ENCODE results near the gene RAB1A. TPM values are rescaled to one million over a fixed set of nuclear protein-coding genes. Genes with fewer than 3 reads are reported as not detected.

RAB1A gene
- total and polyA plus RNA-seq, 2 of the 13 experiments (the other 11 are each of a cell fraction or from before 2014, with no cell fraction given): 206 to 226 TPM

GRCh38 chr2:65158557-65158956 lies 28.7 kb upstream of the RAB1A start:
- ChIA-PET CTCF (ENCODE audit: low intra/inter-chr PET ratio, low total read pairs) (no interaction called here), POLR2A (interaction anchor here (0.9 kb wide), 1 partner anchor 29 kb away, joined by 3 read pairs; the partner anchor contains the start of gene RAB1A)
- no TSS peak for BruUV-seq (replicated peaks)
- H3K36me3 ChIP-seq (replicated peaks in 1 of 2; ENCODE audit: control insufficient read depth in 1 of 2, insufficient read depth in 2 of 2, low read length in 2 of 2): no peaks in the 10 kb centered on the region
- 23% methylated on average over 6 of the region's 6 CpGs for WGBS (ENCODE audit: low lambda C conversion rate)
- DNase-seq (ENCODE audit: low spot score) (no peak), FAIRE-seq (no peak), ATAC-seq (no peak)
- no peak overlapping the region for H2AFZ ChIP-seq (ENCODE audit: low read length)
- no peak overlapping the region for H3K27ac ChIP-seq (ENCODE audit: extremely low read length, insufficient read depth, low read length)
- in situ Hi-C loops (cut with HindIII; ENCODE audit: extremely low pct_ligation_motif_present, low pct_unique_long_range_greater_than_20kb): no loop called here
- peaks cover 0 to 13% of the 10 kb centered on the region in 2 experiments; a peak in 3 of 5 replicates for H3K27me3 ChIP-seq (ENCODE audit: control insufficient read depth in 1 of 2, insufficient read depth in 2 of 2, low read length in 2 of 2)
- intact Hi-C loops (cut with micrococcal nuclease; ENCODE audit: unreplicated experiment): no loop called here
- no peak overlapping the region for H3K4me3 ChIP-seq (replicated peaks in 1 of 3; ENCODE audit: insufficient read depth in 1 of 3, low read depth in 2 of 3, low read length in 3 of 3)
- H3K4me1 ChIP-seq (ENCODE audit: insufficient read depth, low read length): peaks cover 20% of the 10 kb centered on the region
- no peaks in the 10 kb centered on the region for H3K9me3 ChIP-seq (ENCODE audit: low read length)
- no peaks in the 10 kb centered on the region for H3K79me2 ChIP-seq (ENCODE audit: insufficient read depth, low read length)
- H3K9ac ChIP-seq (ENCODE audit: insufficient read depth, low read depth, low read length): no peak overlapping the region
- H4K20me1 ChIP-seq (ENCODE audit: insufficient read depth, low read length): no peaks in the 10 kb centered on the region
- H3K4me2 ChIP-seq (ENCODE audit: low read depth, low read length): no peak overlapping the region
- TF ChIP-seq RBAK (CRISPR knock-in tag; IDR thresholded peaks at IDR 0.05) (no peak), ATF7 (IDR thresholded peaks at IDR 0.05) (no peak), ATF7 (CRISPR knock-in tag; IDR thresholded peaks at IDR 0.05) (no peak), AFF4 (CRISPR knock-in tag; IDR thresholded peaks at IDR 0.05) (no peak), ZNF44 (CRISPR knock-in tag; IDR thresholded peaks at IDR 0.05) (no peak), ZNF318 (CRISPR knock-in tag; IDR thresholded peaks at IDR 0.05) (no peak), RXRA (CRISPR knock-in tag; IDR thresholded peaks at IDR 0.05) (no peak), ZNF75D (CRISPR knock-in tag; IDR thresholded peaks at IDR 0.05; ENCODE audit: borderline replicate concordance) (no peak), ZFP41 (CRISPR knock-in tag; IDR thresholded peaks at IDR 0.05; ENCODE audit: borderline replicate concordance) (no peak), ZNF17 (CRISPR knock-in tag; IDR thresholded peaks at IDR 0.05) (no peak), ZNF878 (CRISPR knock-in tag; IDR thresholded peaks at IDR 0.05) (no peak), FOXJ3 (CRISPR knock-in tag; IDR thresholded peaks at IDR 0.05; ENCODE audit: borderline replicate concordance) (no peak), MLX (CRISPR knock-in tag; IDR thresholded peaks at IDR 0.05) (no peak), SMAD1 (CRISPR knock-in tag; IDR thresholded peaks at IDR 0.05; ENCODE audit: borderline replicate concordance, low read depth) (no peak)
